NCI-H2029 treated with DMSO at 0.1 percent for 48 hours (cell line): ENCODE data around the gene THBD.

ENCODE experiments used
- DNase-seq: peaks from one replicate; lab custom pipeline; 2025; lab: John Stamatoyannopoulos, UW

Gene THBD, protein sequence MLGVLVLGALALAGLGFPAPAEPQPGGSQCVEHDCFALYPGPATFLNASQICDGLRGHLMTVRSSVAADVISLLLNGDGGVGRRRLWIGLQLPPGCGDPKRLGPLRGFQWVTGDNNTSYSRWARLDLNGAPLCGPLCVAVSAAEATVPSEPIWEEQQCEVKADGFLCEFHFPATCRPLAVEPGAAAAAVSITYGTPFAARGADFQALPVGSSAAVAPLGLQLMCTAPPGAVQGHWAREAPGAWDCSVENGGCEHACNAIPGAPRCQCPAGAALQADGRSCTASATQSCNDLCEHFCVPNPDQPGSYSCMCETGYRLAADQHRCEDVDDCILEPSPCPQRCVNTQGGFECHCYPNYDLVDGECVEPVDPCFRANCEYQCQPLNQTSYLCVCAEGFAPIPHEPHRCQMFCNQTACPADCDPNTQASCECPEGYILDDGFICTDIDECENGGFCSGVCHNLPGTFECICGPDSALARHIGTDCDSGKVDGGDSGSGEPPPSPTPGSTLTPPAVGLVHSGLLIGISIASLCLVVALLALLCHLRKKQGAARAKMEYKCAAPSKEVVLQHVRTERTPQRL

DNA sequence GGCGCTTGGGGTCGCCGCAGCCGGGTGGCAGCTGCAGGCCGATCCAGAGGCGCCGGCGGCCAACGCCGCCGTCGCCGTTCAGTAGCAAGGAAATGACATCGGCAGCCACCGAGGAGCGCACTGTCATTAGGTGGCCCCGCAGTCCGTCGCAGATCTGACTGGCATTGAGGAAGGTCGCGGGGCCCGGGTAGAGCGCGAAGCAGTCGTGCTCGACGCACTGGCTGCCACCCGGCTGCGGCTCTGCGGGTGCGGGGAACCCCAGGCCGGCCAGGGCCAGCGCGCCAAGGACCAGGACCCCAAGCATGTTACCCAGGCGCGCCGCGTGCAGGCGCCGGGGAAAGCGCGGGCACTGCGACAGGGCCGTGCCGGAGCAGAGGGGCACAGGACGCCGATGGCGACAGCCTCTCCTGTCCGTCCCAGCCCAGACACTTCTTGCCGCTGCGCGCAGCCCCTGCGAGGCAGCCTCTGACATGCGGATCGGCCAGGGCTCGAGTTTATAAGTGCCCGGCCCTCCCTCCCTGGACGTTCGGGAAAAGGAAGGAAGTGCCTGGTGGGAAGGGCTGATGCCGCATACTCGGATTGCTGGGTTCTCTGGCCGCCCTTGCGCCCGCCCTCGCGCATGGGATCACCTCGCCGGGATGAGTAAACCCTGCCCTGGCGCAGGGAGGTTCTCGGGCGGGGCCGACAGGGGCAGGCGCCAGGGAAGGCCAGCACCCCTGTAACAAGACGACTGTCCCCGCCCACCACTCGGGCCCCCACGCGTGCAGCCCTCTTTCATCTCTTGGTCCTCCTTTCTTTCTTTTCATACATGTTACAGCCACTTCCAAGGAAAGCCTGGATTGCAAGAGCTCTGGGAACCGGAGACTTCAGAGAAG, at the start of gene THBD:
THBD (minus strand) TSS at position 472 of the 875 bp plus-strand sequence; CDS start at position 304, 168 bp downstream.
- no peak for DNase-seq

DNA sequence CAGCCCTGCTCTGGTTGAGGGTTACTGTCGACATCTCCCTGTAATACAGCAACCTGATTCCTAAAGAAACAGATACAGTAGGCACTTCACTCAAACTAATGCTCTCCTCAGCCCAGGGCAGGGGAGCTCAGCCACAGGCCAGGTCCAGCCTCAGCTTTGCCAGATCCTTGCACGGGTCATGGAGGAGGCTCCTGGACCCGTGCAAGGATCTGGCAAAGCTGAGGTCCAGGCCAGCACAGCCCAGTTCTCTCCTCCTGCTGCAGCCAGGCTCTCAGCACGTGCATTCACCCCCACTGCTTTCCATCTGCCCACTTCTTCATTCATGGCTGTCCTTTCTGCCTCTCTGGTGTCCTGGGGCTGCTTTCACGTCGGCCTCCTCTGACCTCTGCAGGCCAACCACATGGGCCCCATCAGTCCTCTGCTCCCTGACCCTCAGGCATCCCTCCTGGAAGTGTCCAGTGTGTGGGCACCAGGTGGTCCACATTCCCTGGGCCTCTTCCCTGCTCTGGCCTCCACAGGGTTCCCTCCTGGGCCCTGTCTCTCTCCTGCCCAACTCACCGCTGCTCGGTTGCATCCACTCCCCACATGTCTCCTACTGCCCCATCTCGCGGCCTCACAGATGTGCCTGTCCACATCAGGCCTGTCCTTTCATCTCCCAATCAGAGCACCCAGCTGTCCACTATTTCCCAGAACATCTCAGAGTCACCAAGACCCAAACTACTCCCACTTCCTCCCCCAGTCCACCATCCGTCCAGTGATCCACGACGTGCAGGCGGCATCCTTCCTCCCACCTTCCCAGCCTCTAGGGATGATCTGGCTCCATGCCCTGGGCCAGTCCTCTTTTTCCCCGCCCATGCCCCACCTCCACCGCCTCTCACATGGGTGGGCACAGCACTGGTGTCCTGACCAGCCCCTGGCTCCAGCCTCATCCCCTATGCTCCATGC, 48.4 kb upstream of the THBD start:
- no peak for DNase-seq

DNA sequence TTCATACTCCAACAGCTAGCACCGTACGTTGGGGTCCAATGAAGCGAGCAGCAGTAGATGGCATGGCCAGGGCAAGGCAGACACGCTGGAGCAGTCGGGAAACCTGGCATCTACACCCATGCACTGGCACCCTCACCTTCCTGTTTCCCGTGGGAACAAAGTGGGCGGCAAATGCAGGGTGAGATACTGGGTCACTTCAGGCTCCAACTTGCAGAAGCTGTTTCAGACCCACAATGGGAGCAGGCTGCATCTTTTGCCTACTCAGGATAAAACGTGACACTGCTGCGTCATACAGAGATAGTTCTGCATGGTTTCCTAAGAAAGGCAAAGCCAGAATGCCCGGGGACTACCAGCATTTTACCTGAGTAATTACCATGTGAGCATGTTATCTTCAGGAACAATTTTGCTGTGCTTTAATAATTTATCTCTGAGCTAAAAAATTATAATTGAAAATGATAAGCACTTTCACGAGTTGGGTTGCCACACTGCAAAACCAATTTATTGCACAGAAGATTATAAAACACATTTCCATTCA, 47.6 kb upstream of the THBD start:
- DNase-seq, result no peak

DNA sequence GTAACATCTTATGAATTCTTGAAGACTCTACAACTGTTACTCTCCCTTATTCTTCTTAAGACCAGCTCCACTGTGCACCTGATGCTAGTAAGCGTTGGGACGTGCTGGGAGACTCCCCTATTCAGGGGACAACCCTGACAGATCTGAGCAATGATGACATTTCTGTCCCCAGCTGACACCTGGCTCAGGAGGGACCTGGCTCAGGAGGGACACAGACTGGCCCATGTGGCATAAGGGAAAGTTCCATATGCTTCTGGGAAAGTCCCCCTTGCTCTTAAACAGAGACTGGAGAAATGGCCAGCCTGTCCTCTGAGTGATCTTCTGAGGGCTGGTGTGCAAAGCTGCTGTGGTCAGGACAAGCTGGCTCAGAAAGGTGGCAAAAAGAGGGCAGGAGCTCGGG, 46.6 kb upstream of the THBD start:
- no peak for DNase-seq

DNA sequence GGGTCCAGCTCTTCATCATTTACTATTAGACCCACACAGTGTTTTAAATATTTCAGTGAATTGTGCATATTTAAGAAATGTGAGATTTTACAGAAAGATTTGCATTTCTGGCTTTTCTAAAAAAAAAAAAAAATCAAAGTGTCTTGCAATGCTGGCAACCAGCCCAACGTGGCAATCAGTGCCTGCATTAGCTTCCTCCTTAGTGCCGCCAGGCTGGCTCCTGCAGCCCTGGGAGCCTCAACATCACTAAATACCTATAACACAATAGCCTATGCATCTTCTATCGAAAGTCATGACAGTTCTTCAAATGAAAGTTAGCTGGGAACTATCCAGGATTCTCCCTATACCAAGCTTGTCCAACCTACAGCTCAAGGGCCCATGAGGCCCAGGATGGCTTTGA, 46.0 kb upstream of the THBD start:
- DNase-seq, result no peak

DNA sequence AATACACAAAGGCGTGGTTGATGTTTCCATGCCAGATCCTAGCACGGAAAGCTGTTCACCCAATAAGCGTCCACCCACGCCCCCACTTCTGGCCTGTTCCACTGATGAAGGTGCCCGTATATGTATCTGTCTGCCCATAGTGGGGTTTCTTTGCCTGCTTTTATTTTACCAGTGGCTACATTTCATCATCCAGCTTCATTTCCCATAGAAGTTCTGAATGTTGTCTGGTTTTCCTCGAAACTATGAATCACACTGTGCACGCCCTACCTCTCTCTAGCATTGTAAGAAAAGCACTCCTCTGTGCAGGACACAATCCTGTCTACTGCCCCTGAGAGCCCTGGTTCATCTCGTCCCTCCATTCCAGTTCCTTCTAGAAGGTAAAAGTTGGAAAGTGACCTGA, 45.5 kb upstream of the THBD start:
- DNase-seq, result no peak

DNA sequence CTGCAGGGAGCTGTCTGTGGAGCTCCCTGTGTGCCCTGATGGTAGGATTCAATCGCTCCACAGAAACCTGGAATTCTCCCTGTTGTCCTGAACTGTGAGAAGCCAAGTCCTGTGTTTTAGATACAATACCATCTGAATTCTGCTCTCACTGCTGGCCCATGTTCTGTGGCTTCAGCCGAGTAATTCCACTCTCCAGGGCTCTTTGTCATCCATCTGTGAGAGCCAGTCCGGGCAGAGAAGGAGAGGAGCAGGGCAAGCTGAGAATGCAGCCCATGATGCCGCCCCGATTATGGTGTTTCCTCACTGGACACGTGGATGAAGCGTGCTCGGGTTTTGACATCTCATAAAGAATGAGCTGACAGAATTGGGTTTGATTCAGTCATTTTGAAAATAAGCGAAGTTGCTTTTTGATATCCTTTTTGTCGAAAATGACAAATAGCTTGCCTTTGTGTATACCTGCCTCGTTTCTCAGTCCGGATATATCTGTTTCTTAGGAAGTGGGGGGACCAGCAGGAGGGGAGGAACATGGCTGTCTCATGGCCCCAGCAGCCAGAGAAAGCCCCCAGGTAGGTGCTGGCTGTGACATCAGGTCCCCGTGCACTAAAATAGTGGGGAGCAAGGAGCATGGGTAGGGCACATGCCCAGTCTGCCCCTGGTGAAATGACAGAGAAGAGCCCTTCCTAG, 44.9 kb upstream of the THBD start:
- DNase-seq, result no peak

DNA sequence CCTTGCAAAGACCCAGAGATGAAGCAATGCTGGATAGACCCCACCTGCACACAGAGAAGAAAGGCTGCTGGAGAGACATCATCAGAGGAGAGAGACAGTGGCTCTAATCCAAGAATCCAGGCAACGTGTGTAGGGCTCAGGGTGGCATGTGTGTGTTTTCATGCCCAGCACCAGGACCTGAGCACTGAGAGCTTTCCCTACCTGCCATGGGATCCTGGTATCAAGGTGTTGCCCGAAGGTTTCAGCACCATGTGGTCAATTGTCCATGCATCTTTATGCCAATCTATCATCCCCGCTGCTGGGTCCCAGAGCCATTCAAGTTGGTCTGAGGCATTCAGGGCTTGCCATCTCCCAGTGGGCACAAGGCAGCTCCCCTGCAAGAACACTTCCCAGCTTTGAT, 44.1 kb upstream of the THBD start:
- no peak for DNase-seq

DNA sequence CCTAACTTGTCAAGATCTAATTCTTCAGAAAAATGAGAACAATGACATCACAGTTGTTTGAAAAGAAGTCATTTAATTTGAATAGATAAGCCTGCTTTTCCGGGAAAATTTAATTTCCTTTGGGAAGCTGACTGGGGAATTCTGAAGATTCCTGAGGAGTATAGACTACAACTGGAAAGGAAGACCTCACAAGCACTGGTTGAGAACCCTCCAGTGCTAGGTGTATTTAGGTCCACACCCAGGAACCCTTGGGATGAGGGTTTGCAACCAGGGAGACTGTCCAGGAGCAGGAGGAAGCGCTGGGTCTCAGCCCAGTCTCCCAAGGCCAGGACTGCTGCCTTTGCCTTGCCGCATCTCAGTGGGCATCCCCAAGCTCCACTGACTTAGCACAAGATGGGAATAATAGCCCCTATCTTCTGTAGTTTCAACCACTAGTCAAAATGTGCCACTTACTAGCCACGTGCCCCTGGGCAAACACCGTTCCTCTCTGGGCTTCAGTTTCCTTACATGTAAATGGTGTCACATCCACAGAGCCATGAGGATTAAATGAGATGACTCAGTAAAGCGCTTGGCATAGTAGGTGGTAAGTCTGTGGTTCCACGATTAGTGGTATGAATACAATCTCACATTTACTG, 43.5 kb upstream of the THBD start:
- DNase-seq, result no peak

DNA sequence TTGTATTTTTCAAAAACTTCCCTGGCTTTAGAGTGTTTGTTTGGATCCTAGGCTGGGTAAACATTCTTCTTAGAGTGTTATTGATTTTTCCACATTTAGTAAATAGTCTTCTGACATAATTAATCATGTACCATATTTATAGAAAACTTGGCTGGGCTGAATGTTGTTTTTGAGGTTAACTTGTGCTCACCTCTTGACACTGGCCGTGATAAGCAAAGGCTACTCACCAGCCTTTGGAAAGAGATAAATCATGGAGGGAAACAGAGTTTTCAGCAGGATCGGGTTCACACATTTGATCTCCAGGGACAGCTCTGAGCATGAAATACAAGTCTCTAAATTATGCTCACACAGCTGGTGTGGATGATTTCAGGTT, 42.9 kb upstream of the THBD start:
- peak; percentile 52 for DNase-seq

DNA sequence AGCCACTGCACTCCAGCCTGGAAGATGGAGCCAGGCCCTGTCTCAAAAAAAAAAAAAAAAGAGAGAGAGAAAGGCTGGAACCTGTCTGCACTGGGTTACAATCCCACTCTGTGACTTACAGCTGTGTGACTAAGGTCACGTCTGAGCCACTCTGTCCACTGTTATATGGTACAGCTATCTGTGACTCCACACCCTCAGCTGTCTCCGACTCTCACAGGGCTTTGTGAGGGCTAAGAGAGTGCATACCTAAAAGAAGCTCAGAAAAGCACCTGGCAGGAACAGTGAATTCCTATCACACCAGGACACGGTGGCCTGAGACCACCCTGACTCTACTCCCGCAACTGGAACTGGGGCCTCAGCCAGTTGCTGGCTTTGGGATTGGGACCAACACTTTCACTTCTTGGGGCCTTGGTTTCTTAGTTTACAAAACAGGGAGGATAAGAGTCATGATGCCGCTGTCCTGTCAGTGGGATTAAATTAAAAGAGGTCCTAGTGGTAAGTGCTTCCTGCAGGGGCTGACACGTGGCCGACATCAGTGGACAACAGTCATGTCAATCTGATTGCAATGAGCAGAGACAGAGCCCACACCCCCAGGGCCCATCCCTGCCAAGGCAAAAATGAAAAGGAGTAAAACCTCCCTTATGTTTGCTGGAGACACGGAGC, 42.4 kb upstream of the THBD start:
- peak; percentile 52 for DNase-seq

DNA sequence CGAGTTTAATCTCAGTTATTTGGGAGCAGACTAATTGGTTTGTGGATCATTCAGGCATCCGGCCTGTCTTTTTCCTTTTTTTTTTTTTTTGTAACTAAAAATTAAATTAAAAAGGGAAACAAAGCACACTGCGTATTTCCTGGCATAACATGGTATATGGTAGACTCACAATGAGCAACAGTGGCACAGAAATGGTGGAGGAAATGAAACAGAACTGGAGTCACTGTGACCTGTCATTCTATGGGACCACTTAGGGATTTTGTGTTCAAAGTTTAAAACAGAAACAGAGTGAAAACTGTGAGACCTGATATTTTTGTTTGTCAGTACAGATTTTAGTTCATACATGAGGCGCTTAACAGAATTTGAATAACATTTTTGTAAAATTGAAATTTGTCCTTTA, 41.4 kb upstream of the THBD start:
- DNase-seq, result no peak

DNA sequence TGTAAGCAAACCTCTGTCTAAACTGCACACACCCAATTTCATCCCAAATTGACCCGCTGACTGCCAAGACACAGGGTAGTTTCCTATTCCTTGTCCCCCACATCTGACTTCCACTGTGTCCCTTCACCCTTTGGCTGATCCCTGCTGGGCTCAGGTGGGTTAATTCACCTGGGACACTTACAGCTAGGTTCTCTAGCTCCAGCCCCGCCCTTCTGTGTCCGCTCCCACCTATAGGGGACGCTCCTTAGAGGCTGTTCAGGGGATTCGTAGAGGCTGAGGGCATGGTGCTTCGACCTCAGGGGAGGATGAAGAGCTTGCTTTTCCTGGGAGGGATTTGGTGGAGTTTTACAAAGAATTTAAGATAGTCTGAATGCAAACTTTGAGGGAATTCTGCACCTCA, 40.7 kb upstream of the THBD start:
- no peak for DNase-seq

DNA sequence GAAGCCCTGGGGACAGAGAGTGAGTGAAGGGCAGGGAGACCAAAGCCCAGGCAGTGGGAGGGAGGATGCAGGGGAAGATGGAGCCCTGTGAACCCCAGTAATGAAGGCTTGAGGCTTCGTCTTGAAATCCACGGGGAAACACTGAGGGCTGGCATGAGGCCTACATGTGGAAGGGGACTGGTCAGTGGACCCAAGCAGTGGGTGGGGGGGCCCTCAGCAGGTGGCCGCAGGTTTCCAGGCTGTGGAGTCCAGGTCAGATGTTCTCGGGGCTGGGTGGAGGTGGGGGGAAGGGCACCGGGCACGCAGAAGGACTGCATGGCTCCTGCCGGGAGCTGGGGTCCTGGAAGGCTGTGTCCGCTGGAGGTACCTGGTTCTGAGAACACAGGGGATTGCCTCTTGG, 39.4 kb upstream of the THBD start:
- DNase-seq, result no peak

DNA sequence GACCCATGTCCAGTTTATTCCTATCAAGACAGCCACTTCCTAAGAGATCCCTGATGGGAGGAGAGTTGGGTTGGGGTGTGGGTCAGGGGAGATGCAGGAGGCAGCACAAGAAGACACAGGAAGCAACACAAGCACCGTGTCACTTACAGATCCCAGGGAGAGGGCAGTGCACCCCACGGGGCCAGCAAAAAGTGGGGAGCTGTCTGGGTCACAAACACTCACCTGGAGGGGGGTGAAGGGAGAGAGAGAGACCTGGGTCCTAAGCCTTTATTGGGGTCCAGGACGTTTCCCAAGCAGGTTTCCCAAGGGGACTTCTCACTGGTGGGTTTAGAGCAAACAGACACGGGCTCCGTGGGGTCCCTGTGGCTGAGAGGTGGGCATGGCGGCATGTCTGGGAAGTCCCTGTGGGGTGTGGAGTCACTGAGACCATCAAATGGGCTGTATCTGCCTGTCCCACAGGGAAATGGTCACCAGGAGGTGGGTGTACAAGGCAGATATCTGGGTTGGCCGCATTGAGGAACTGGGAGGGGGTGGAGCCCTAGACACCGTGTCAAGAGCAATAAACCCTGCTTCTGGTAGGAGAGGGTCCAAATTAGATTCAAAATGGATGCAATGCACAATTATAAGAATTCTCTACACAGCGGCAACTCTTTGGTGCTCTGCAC, 38.2 kb upstream of the THBD start:
- no peak for DNase-seq

DNA sequence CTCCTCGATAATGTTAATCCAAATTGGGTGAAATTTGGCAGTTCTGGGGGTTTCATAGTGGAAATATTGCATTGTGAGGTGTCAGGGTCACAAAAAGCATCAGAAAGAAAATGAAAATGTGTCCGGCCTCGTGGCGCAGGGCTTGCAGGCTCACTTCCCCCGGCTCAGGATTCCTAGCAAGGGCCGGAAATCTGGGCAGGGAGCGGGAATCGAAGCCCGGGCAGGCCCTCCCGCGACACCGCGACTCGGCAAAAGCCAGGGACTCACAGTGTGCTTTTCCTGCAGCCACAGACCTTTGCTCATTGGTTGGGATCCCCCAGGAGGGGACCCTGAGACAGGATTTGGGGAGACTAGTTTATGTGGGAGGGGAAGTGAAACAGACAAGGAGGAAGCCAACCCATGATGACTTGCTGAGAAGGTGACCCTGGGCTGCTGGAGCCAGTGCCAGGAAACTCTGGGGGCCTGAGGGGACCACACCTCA, 37.5 kb upstream of the THBD start:
- no peak for DNase-seq

DNA sequence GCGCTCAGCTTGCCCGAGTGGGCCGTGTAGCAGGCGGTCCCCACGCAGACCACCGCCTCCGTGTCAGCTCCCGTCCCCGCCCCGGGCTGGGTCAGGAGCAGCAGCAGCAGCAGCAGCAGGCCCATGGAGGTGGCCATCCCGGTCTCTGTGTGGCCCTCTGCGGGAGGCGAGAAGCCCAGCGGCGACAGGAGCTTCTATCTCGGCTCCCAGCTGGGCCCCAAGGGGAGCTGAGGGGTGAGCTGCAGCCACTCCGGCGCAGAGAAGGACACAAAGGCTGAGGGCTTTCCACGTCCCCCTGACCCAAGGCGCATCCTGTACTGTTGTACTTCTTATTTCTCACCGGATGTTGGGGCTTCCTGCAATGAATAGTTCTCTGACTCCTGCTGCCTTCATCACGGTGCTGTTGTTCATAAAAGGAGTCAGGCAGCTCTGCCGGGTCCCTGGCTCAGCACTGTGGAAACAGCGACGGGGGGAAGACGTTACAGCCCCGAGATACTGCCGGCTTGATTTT, 36.6 kb upstream of the THBD start, which contains the start of gene CD93:
CD93 (minus strand) TSS at position 269 of the 511 bp plus-strand sequence; CDS start at position 137, 132 bp downstream.
- DNase-seq, result no peak

DNA sequence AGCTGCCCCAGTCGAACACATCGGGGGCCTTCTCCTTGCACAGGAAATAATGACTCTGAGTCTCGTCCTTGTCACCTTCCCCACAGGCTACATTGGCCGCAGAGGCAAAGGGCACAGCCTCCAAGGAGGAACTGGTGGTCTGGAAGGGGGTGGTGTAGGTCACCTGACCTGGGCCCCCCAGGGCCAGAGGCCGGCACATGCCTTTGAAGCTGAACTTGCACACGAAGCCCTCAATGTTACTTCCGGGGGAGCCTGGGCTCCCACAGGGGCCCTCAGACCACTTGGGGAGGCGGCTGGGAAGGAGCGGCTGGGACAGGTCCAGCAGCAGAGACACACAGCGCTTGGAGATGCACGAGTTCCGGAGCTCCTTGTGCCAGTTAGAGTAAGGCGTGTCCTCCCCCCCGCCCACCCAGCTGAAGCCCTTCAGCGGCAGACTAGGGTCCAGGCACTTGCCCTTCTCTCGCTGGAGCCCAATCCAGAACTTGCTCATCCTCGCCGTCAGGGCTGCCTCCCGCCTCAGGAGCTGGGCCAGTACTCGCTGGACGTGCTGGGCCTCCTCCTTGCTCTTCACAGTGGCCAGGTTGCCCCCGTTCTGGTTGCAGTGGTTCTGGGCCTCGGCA, 36.1 kb upstream of the THBD start:
- no peak for DNase-seq
